SK-N-SH treated with all-trans-retinoic acid at 6 μM for 48 hours (cell line): ENCODE measurements around the gene CFAP45.

ENCODE experiments used
- ATAC-seq: fragments of 200-7000 bp; cut with Tn5 transposase; 3 replicates; pipeline ENCODE4 v1.9.1; 2020; ENCODE audit warnings: mild to moderate bottlenecking, moderate library complexity
- ARNTL ChIP-seq: fragments of 450-650 bp; formaldehyde crosslinking; IDR thresholded peaks from 2 replicates; pipeline ENCODE4 v1.5.0; 2020; ENCODE audit warnings: low read depth, mild to moderate bottlenecking, moderate library complexity, borderline replicate concordance
- BACH2 ChIP-seq: fragments of 250-450 bp; sonication (Bioruptor Pico); IDR thresholded peaks from 2 replicates; pipeline ENCODE4 v1.9.0; 2021; ENCODE audit warnings: mild to moderate bottlenecking, borderline replicate concordance
- CSRNP3 ChIP-seq: fragments of 250-450 bp; sonication (Bioruptor Pico); IDR thresholded peaks from 2 replicates; pipeline ENCODE4 v1.5.1; 2021; ENCODE audit warnings: mild to moderate bottlenecking, moderate library complexity
- ESRRG ChIP-seq: fragments of 250-450 bp; sonication (Bioruptor Pico); IDR thresholded peaks from 2 replicates; pipeline ENCODE4 v1.6.1; 2021; ENCODE audit warnings: mild to moderate bottlenecking
- ISL1 ChIP-seq: fragments of 250-450 bp; sonication (Bioruptor Pico); IDR thresholded peaks from 2 replicates; pipeline ENCODE4 v2.1.2; 2022; ENCODE audit warnings: mild to moderate bottlenecking, moderate library complexity
- PATZ1 ChIP-seq: fragments of 250-450 bp; sonication (Bioruptor Pico); IDR thresholded peaks from 2 replicates; pipeline ENCODE4 v1.8.0; 2020; ENCODE audit warnings: mild to moderate bottlenecking, moderate library complexity, borderline replicate concordance
- TCF4 ChIP-seq: fragments of 250-450 bp; sonication (Bioruptor Pico); IDR thresholded peaks from 2 replicates; pipeline ENCODE4 v1.8.0; 2021; ENCODE audit warnings: mild to moderate bottlenecking, moderate library complexity, borderline replicate concordance
- TOX ChIP-seq: fragments of 250-450 bp; sonication (Bioruptor Pico); IDR thresholded peaks from 2 replicates; pipeline ENCODE4 v1.8.0; 2021; ENCODE audit warnings: mild to moderate bottlenecking, moderate library complexity, borderline replicate concordance
- TSHZ2 ChIP-seq: fragments of 250-450 bp; sonication (Bioruptor Pico); IDR thresholded peaks from 2 replicates; pipeline ENCODE4 v1.5.0; 2020; ENCODE audit warnings: mild to moderate bottlenecking, moderate library complexity
- ZFP3 ChIP-seq: fragments of 250-450 bp; sonication (Bioruptor Pico); IDR thresholded peaks from 2 replicates; pipeline ENCODE4 v1.5.0; 2020; ENCODE audit warnings: mild to moderate bottlenecking, moderate library complexity
- ZFP30 ChIP-seq: fragments of 450-650 bp; formaldehyde crosslinking; IDR thresholded peaks from 2 replicates; pipeline ENCODE4 v1.5.0; 2022; ENCODE audit warnings: mild to moderate bottlenecking, moderate library complexity
- ZNF565 ChIP-seq: fragments of 450-650 bp; formaldehyde crosslinking; conservative IDR thresholded peaks from 2 replicates; pipeline ENCODE4 v1.5.0; 2020; ENCODE audit warnings: low read depth, mild to moderate bottlenecking, moderate library complexity
- ZNF70 ChIP-seq: fragments of 450-650 bp; formaldehyde crosslinking; IDR thresholded peaks from 2 replicates; pipeline ENCODE4 v1.5.0; 2020; ENCODE audit warnings: mild to moderate bottlenecking, moderate library complexity
- ZNF8 ChIP-seq: fragments of 450-650 bp; formaldehyde crosslinking; IDR thresholded peaks from 2 replicates; pipeline ENCODE4 v1.5.0; 2020; ENCODE audit warnings: mild to moderate bottlenecking, moderate library complexity
- TF ChIP-seq, protein P1 (sequence below): fragments of 250-450 bp; sonication (Bioruptor Pico); IDR thresholded peaks from 2 replicates; pipeline ENCODE4 v1.8.0; 2021; ENCODE audit warnings: low read depth, mild to moderate bottlenecking, moderate library complexity, borderline replicate concordance
- TF ChIP-seq, protein P2 (sequence below): fragments of 250-450 bp; sonication (Bioruptor Pico); IDR thresholded peaks from 2 replicates; pipeline ENCODE4 v1.5.1; 2020; ENCODE audit warnings: low read depth, mild to moderate bottlenecking, moderate library complexity

Gene CFAP45

GRCh38 chr1:159916242-159917051 lies 16.5 kb upstream of the CFAP45 start:
- TF ChIP-seq ARNTL (no peak), ZFP3 (CRISPR knock-in tag) (no peak), ESRRG (CRISPR knock-in tag) (no peak), ZNF565 (CRISPR knock-in tag) (no peak), TSHZ2 (CRISPR knock-in tag) (0 out of 2 replicates have a peak, but pooled peaks have one; percentile 24), TCF4 (CRISPR knock-in tag) (0 out of 2 replicates have a peak, but pooled peaks have one; percentile 24), ZFP30 (CRISPR knock-in tag) (no peak), BACH2 (CRISPR knock-in tag) (no peak), TOX (CRISPR knock-in tag) (no peak), ISL1 (no peak), CSRNP3 (no peak), ZNF8 (no peak)
- TF ChIP-seq, protein P1, sequence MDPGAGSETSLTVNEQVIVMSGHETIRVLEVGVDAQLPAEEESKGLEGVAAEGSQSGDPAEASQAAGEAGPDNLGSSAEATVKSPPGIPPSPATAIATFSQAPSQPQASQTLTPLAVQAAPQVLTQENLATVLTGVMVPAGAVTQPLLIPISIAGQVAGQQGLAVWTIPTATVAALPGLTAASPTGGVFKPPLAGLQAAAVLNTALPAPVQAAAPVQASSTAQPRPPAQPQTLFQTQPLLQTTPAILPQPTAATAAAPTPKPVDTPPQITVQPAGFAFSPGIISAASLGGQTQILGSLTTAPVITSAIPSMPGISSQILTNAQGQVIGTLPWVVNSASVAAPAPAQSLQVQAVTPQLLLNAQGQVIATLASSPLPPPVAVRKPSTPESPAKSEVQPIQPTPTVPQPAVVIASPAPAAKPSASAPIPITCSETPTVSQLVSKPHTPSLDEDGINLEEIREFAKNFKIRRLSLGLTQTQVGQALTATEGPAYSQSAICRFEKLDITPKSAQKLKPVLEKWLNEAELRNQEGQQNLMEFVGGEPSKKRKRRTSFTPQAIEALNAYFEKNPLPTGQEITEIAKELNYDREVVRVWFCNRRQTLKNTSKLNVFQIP (CRISPR knock-in tag): no peak
- TF ChIP-seq, all 23 proteins: peak for 2

DNA sequence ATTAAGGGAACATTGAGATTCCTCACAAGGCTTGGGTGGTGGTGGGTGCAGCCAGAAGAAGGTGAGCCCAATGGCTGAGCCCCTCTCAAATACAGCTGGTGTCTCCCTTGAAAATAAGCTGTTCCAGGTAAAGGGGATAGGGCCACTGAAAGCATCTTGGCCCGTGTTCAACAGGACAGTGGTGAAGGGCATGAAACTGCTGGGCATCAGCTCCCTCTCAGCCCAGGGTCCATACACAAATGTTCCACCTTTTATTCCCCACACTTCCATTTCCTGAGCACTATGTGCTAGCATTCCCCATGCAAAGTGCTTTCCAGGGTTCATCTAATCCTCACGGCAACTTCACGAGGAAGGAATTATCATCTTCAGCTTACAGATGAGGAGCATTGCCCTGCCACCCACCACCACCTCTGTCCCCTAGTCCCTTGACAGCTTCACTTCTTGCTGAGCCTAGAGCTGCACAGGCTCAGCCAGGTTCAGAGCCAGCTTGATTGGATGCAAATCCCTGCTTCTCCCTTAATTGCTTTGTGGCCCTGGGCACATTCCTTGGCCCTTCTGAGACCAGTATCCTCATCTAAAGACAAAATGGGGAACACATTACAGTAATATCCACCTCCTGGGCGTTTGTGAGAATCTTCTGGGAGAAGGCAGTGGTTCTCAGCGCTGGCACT lies 15.7 kb upstream of the CFAP45 start:
- ATAC-seq: peak; percentile 6

More at GRCh38 chr1:159916242-159917051, 16.5 kb upstream of the CFAP45 start:
- ATAC-seq: peak; percentile 74

More for the DNA sequence above, 15.7 kb upstream of the CFAP45 start:
- TF ChIP-seq PATZ1 (CRISPR knock-in tag): no peak
- TF ChIP-seq ZNF70 (CRISPR knock-in tag): no peak
- TF ChIP-seq ESRRG (CRISPR knock-in tag): no peak
- TF ChIP-seq, protein P2, sequence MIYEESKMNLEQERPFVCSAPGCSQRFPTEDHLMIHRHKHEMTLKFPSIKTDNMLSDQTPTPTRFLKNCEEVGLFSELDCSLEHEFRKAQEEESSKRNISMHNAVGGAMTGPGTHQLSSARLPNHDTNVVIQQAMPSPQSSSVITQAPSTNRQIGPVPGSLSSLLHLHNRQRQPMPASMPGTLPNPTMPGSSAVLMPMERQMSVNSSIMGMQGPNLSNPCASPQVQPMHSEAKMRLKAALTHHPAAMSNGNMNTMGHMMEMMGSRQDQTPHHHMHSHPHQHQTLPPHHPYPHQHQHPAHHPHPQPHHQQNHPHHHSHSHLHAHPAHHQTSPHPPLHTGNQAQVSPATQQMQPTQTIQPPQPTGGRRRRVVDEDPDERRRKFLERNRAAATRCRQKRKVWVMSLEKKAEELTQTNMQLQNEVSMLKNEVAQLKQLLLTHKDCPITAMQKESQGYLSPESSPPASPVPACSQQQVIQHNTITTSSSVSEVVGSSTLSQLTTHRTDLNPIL (CRISPR knock-in tag): no peak
- TF ChIP-seq, all 23 proteins: peak for 0
